ENCODE data around the gene TWIST2.

Gene TWIST2

GRCh38 chr2:238865015-238865719, 17.3 kb downstream of the TWIST2 start:
- Mint-ChIP-seq H3K4me3 (no peak overlapping the region), H3K27me3 (peaks cover 11 to 44% of the 10 kb centered on the region in 2 donors), H3K9me3 (peaks cover 0 to 2% of the 10 kb centered on the region in 2 donors), H3K27ac (no peak overlapping the region), H3K4me1 (ENCODE audit: low read depth in 2 of 2) (peaks cover 0 to 1% of the 10 kb centered on the region in 2 donors), H3K36me3 (ENCODE audit: insufficient read depth) (peaks cover 10% of the 10 kb centered on the region)
- ATAC-seq (replicated peaks) (no peak), DNase-seq (no peak)

GRCh38 chr2:238865744-238866355, 18.0 kb downstream of the TWIST2 start:
- Mint-ChIP-seq H3K27ac (no peak overlapping the region), H3K36me3 (ENCODE audit: insufficient read depth) (peaks cover 10% of the 10 kb centered on the region), H3K4me1 (ENCODE audit: low read depth in 2 of 2) (peaks cover 0 to 1% of the 10 kb centered on the region in 2 donors), H3K27me3 (peaks cover 7 to 39% of the 10 kb centered on the region in 2 donors), H3K4me3 (no peak overlapping the region), H3K9me3 (peaks cover 0 to 2% of the 10 kb centered on the region in 2 donors)
- no peak for DNase-seq
- ATAC-seq (replicated peaks), result no peak

DNA sequence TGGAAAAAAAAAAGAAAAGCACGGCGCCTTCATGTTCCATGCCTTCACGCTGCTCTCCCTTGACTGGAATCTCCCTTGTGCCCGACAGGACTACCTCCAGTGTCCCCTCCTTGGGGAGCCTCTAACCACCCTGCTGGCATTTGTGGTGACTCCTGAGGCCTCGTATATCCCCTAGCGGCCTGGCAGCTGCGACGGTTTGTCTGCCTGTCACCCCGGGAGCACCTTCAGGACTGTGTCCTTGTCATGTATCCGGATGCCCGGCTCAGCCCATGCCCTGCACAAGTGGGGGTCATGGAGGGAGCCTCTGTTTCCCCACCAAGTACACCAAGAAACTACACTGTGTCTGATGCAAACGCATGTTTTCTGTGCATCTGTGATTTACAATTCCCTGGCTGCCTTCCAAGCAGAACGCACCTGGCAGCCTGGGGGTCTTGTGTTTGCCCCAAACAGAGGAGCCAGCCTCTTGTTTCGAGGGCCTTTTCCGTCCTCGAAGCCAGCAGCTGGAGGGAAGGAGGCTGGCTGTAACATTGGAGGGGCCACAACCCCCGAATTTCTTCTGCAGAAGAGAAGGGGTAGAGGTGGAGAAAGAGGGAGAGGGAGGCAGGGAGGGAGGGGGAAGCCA, 18.9 kb downstream of the TWIST2 start:
- H3K4me3 Mint-ChIP-seq, result no peak overlapping the region

GRCh38 chr2:238868067-238868524, 20.2 kb downstream of the TWIST2 start:
- ATAC-seq (replicated peaks) (no peak), DNase-seq (no peak)
- peaks cover 0 to 32% of the 10 kb centered on the region in 2 donors for H3K27me3 Mint-ChIP-seq
- peaks cover 0 to 2% of the 10 kb centered on the region in 2 donors for H3K9me3 Mint-ChIP-seq
- no peak overlapping the region for H3K27ac Mint-ChIP-seq
- H3K36me3 Mint-ChIP-seq (ENCODE audit: insufficient read depth), result peaks cover 10% of the 10 kb centered on the region
- H3K4me1 Mint-ChIP-seq (ENCODE audit: low read depth in 2 of 2), result peaks cover 0 to 1% of the 10 kb centered on the region in 2 donors
- H3K4me3 Mint-ChIP-seq, result no peak overlapping the region

More for the DNA sequence above, 18.9 kb downstream of the TWIST2 start:
- Mint-ChIP-seq H3K36me3 (ENCODE audit: insufficient read depth) (peaks cover 10% of the 10 kb centered on the region), H3K27ac (no peak overlapping the region), H3K9me3 (peaks cover 0 to 2% of the 10 kb centered on the region in 2 donors), H3K4me1 (ENCODE audit: low read depth in 2 of 2) (peaks cover 0 to 1% of the 10 kb centered on the region in 2 donors), H3K27me3 (peaks cover 2 to 32% of the 10 kb centered on the region in 2 donors)
- DNase-seq, result no peak
- no peak for ATAC-seq (replicated peaks)

GRCh38 chr2:238868616-238869292, 20.9 kb downstream of the TWIST2 start:
- DNase-seq (no peak), ATAC-seq (replicated peaks) (no peak)
- Mint-ChIP-seq H3K4me1 (ENCODE audit: low read depth in 2 of 2) (peaks cover 0 to 1% of the 10 kb centered on the region in 2 donors), H3K9me3 (peaks cover 0 to 2% of the 10 kb centered on the region in 2 donors), H3K4me3 (no peak overlapping the region), H3K36me3 (ENCODE audit: insufficient read depth) (peaks cover 10% of the 10 kb centered on the region), H3K27me3 (peaks cover 0 to 32% of the 10 kb centered on the region in 2 donors), H3K27ac (peak overlapping the region in 1 of 2 donors; percentile 38)

GRCh38 chr2:238869293-238870124, 21.6 kb downstream of the TWIST2 start:
- Mint-ChIP-seq H3K9me3 (peaks cover 0 to 2% of the 10 kb centered on the region in 2 donors), H3K36me3 (ENCODE audit: insufficient read depth) (peaks cover 10% of the 10 kb centered on the region), H3K4me1 (ENCODE audit: low read depth in 2 of 2) (peaks cover 0 to 1% of the 10 kb centered on the region in 2 donors), H3K4me3 (no peak overlapping the region), H3K27ac (peak overlapping the region; percentile 23 to 89), H3K27me3 (peaks cover 2 to 34% of the 10 kb centered on the region in 2 donors)
- no peak for DNase-seq
- ATAC-seq (replicated peaks), result no peak

GRCh38 chr2:238870261-238870660, 22.4 kb downstream of the TWIST2 start:
- Mint-ChIP-seq H3K36me3 (ENCODE audit: insufficient read depth) (peaks cover 10% of the 10 kb centered on the region), H3K27ac (peak overlapping the region; percentile 23 to 89), H3K4me1 (ENCODE audit: low read depth in 2 of 2) (peaks cover 0 to 1% of the 10 kb centered on the region in 2 donors)

DNA sequence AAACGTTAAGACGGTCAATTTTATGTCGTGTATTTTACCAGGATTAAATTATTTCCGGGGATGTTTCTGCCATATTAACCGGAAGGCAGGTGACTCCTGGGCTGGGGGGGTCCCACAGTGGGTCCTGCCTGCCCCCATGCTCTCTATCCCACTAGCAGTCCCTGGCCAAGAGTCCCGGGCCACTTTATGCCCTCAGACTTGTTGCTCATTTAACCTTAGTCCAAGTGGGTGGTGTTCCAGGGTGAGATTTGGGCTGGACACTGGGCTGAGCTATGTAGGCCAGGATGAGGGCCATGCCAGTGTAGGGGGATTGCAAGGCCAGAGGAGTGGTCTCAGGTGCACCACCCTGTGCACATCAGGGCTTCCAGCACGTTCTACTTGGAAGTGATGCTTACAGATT, 24.1 kb downstream of the TWIST2 start:
- no peak for ATAC-seq (replicated peaks)

More at GRCh38 chr2:238870261-238870660, 22.4 kb downstream of the TWIST2 start:
- DNase-seq, result no peak
- Mint-ChIP-seq H3K27me3 (peaks cover 9 to 42% of the 10 kb centered on the region in 2 donors), H3K9me3 (peaks cover 0 to 2% of the 10 kb centered on the region in 2 donors), H3K4me3 (no peak overlapping the region)
- ATAC-seq (replicated peaks), result no peak

GRCh38 chr2:238872628-238873380, 24.9 kb downstream of the TWIST2 start:
- Mint-ChIP-seq H3K36me3 (ENCODE audit: insufficient read depth) (peaks cover 7% of the 10 kb centered on the region), H3K27ac (no peak overlapping the region)

More for the DNA sequence above, 24.1 kb downstream of the TWIST2 start:
- no peak for DNase-seq
- no peak overlapping the region for H3K27ac Mint-ChIP-seq
- H3K9me3 Mint-ChIP-seq, result peaks cover 0 to 2% of the 10 kb centered on the region in 2 donors
- H3K4me3 Mint-ChIP-seq, result no peak overlapping the region
- peaks cover 7% of the 10 kb centered on the region for H3K36me3 Mint-ChIP-seq (ENCODE audit: insufficient read depth)
- H3K4me1 Mint-ChIP-seq (ENCODE audit: low read depth in 2 of 2), result peaks cover 0 to 1% of the 10 kb centered on the region in 2 donors
- H3K27me3 Mint-ChIP-seq, result peaks cover 27 to 51% of the 10 kb centered on the region in 2 donors

DNA sequence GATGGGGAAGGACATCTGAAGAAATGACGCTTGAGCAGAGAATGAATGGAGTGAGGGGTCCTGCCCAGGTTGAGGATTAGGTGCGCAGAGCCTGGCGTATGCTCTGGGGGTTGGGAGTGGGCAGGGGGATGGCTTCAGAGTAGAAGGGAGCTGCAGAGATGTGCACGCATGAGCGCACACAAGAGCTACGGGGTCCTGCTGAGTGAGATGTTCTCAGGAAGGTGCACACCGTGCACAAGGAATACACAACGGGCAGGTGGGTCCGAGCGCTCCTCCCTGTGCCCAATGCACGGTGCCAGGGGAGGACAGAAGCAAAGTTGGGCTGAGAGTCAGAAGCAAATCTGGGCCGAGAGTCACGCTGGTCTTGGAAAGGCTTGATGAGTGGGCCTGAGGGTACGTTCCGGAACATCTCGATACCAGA, 25.5 kb downstream of the TWIST2 start:
- DNase-seq, result no peak
- ATAC-seq (replicated peaks), result no peak
- Mint-ChIP-seq H3K4me3 (no peak overlapping the region), H3K4me1 (ENCODE audit: low read depth in 2 of 2) (no peaks in the 10 kb centered on the region), H3K27ac (no peak overlapping the region), H3K36me3 (ENCODE audit: insufficient read depth) (peaks cover 7% of the 10 kb centered on the region), H3K9me3 (peaks cover 0 to 2% of the 10 kb centered on the region in 2 donors), H3K27me3 (peaks cover 32 to 44% of the 10 kb centered on the region in 2 donors)

More at GRCh38 chr2:238872628-238873380, 24.9 kb downstream of the TWIST2 start:
- DNase-seq (no peak), ATAC-seq (replicated peaks) (no peak)
- Mint-ChIP-seq H3K27me3 (peaks cover 28 to 43% of the 10 kb centered on the region in 2 donors), H3K4me1 (ENCODE audit: low read depth in 2 of 2) (no peaks in the 10 kb centered on the region), H3K9me3 (peaks cover 0 to 2% of the 10 kb centered on the region in 2 donors), H3K4me3 (no peak overlapping the region)

DNA sequence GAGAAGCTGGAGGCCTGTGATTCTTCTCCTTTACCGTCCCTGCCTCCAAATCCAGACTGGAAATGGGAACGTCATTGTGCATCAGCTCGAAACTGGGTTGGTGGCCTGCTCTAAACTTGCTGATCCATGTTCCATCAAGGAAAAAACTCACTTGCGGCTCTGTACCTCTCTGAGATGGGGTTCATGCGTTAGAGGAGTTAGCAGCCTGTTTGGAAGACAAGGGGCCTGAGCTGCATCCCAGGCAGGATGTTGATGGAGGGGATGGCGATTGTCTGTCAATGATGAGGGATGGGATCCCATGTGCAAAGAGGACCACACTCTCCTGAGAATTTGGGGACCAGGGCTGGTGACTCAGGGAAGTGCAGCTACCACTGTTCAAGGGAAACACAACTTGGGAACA, 26.0 kb downstream of the TWIST2 start:
- H3K27me3 Mint-ChIP-seq, result peaks cover 36 to 47% of the 10 kb centered on the region in 2 donors
- H3K4me3 Mint-ChIP-seq, result no peak overlapping the region
- H3K36me3 Mint-ChIP-seq (ENCODE audit: insufficient read depth), result peaks cover 7% of the 10 kb centered on the region
- no peak overlapping the region for H3K27ac Mint-ChIP-seq
- DNase-seq, result no peak
- no peaks in the 10 kb centered on the region for H3K4me1 Mint-ChIP-seq (ENCODE audit: low read depth in 2 of 2)
- H3K9me3 Mint-ChIP-seq, result peaks cover 0 to 2% of the 10 kb centered on the region in 2 donors
- no peak for ATAC-seq (replicated peaks)
